ENCODE data around the gene SYNJ2. TPM values are rescaled to one million over a fixed set of nuclear protein-coding genes. Genes with fewer than 3 reads are reported as not detected.
"Not testable (repeated sequence)": the region's sequence is repeated elsewhere in the genome, so short reads cannot be mapped to it uniquely, and the experiment has no call there.

The SYNJ2 gene
- total and polyA plus RNA-seq, 4 donors: 6.3 to 15.8 (median 9.4) TPM

- Histone ChIP-seq H3K9me3 (ENCODE audit: control insufficient read depth, insufficient read depth, low read length) (no peaks in the 10 kb centered on the region), H3K36me3 (ENCODE audit: control insufficient read depth, insufficient read depth, low read length) (peaks cover 38% of the 10 kb centered on the region), H3K27me3 (ENCODE audit: control insufficient read depth, insufficient read depth, low read length) (no peaks in the 10 kb centered on the region), H3K4me3 (ENCODE audit: low read depth, low read length) (no peak overlapping the region), H3K27ac (ENCODE audit: low read depth, low read length) (no peak overlapping the region), H3K4me1 (ENCODE audit: control insufficient read depth, insufficient read depth, low read length) (peaks cover 13% of the 10 kb centered on the region)
- DNase-seq (ENCODE audit: low read depth in 4 of 6, low spot score in 6 of 6): no peak
- 93% methylated on average over 12 of the region's 16 CpGs for WGBS (ENCODE audit: insufficient coverage)
These were observed 38.3 kb upstream of the SYNJ2 start for GRCh38 chr6:157943249-157943963.

GRCh38 chr6:157943964-157944283, 37.7 kb upstream of the SYNJ2 start:
- Histone ChIP-seq H3K36me3 (ENCODE audit: control insufficient read depth, insufficient read depth, low read length) (peaks cover 36% of the 10 kb centered on the region), H3K9me3 (ENCODE audit: control insufficient read depth, insufficient read depth, low read length) (no peaks in the 10 kb centered on the region), H3K4me3 (ENCODE audit: low read depth, low read length) (no peak overlapping the region), H3K27ac (ENCODE audit: low read depth, low read length) (no peak overlapping the region), H3K27me3 (ENCODE audit: control insufficient read depth, insufficient read depth, low read length) (no peaks in the 10 kb centered on the region), H3K4me1 (ENCODE audit: control insufficient read depth, insufficient read depth, low read length) (peaks cover 13% of the 10 kb centered on the region)
- no peak for DNase-seq (ENCODE audit: low read depth in 4 of 6, low spot score in 6 of 6)
- 98% methylated on average over 8 of the region's 15 CpGs for whole genome bisulfite sequencing (ENCODE audit: insufficient coverage)

GRCh38 chr6:157944983-157945931, 36.4 kb upstream of the SYNJ2 start:
- H3K36me3 ChIP-seq (ENCODE audit: control insufficient read depth, insufficient read depth, low read length): peaks cover 31% of the 10 kb centered on the region
- peaks cover 13% of the 10 kb centered on the region for H3K4me1 ChIP-seq (ENCODE audit: control insufficient read depth, insufficient read depth, low read length)
- H3K9me3 ChIP-seq (ENCODE audit: control insufficient read depth, insufficient read depth, low read length): peaks cover 2% of the 10 kb centered on the region
- WGBS (ENCODE audit: insufficient coverage): 86% methylated on average over 7 of the region's 14 CpGs
- no peak overlapping the region for H3K27ac ChIP-seq (ENCODE audit: low read depth, low read length)
- DNase-seq (ENCODE audit: low read depth in 4 of 6, low spot score in 6 of 6): no peak
- no peak overlapping the region for H3K4me3 ChIP-seq (ENCODE audit: low read depth, low read length)
- H3K27me3 ChIP-seq (ENCODE audit: control insufficient read depth, insufficient read depth, low read length): no peaks in the 10 kb centered on the region

- Histone ChIP-seq H3K9me3 (ENCODE audit: control insufficient read depth, insufficient read depth, low read length) (peaks cover 2% of the 10 kb centered on the region), H3K4me3 (ENCODE audit: low read depth, low read length) (no peak overlapping the region), H3K27ac (ENCODE audit: low read depth, low read length) (no peak overlapping the region), H3K27me3 (ENCODE audit: control insufficient read depth, insufficient read depth, low read length) (no peaks in the 10 kb centered on the region), H3K36me3 (ENCODE audit: control insufficient read depth, insufficient read depth, low read length) (peaks cover 31% of the 10 kb centered on the region), H3K4me1 (ENCODE audit: control insufficient read depth, insufficient read depth, low read length) (peaks cover 11% of the 10 kb centered on the region)
- 100% methylated on average over 4 of the region's 6 CpGs for WGBS (ENCODE audit: insufficient coverage)
- DNase-seq (ENCODE audit: low read depth in 4 of 6, low spot score in 6 of 6): no peak
These were observed 35.5 kb upstream of the SYNJ2 start for GRCh38 chr6:157946053-157946617.

GRCh38 chr6:157946865-157947532, 34.7 kb upstream of the SYNJ2 start:
- H3K27ac ChIP-seq (ENCODE audit: low read depth, low read length): no peak overlapping the region
- peaks cover 28% of the 10 kb centered on the region for H3K36me3 ChIP-seq (ENCODE audit: control insufficient read depth, insufficient read depth, low read length)
- H3K4me1 ChIP-seq (ENCODE audit: control insufficient read depth, insufficient read depth, low read length): peaks cover 6% of the 10 kb centered on the region
- no peaks in the 10 kb centered on the region for H3K27me3 ChIP-seq (ENCODE audit: control insufficient read depth, insufficient read depth, low read length)
- H3K4me3 ChIP-seq (ENCODE audit: low read depth, low read length): no peak overlapping the region
- DNase-seq (ENCODE audit: low read depth in 4 of 6, low spot score in 6 of 6): peak in 5 of 6 donors; percentile 28 to 83 (median 44)
- WGBS (ENCODE audit: insufficient coverage): 86% methylated on average over 4 of the region's 5 CpGs
- H3K9me3 ChIP-seq (ENCODE audit: control insufficient read depth, insufficient read depth, low read length): peaks cover 2% of the 10 kb centered on the region

- WGBS (ENCODE audit: insufficient coverage): no CpG with 5 or more reads among the region's 1 CpG
- not testable (repeated sequence) for DNase-seq (ENCODE audit: low read depth in 4 of 6, low spot score in 6 of 6); H3K27me3 ChIP-seq (ENCODE audit: control insufficient read depth, insufficient read depth, low read length); H3K4me1 ChIP-seq (ENCODE audit: control insufficient read depth, insufficient read depth, low read length); H3K9me3 ChIP-seq (ENCODE audit: control insufficient read depth, insufficient read depth, low read length); H3K27ac ChIP-seq (ENCODE audit: low read depth, low read length); H3K4me3 ChIP-seq (ENCODE audit: low read depth, low read length); H3K36me3 ChIP-seq (ENCODE audit: control insufficient read depth, insufficient read depth, low read length)
These were observed 30.8 kb upstream of the SYNJ2 start for GRCh38 chr6:157950899-157951298.

- Histone ChIP-seq H3K9me3 (ENCODE audit: control insufficient read depth, insufficient read depth, low read length) (peaks cover 2% of the 10 kb centered on the region), H3K27ac (ENCODE audit: low read depth, low read length) (no peak overlapping the region), H3K36me3 (ENCODE audit: control insufficient read depth, insufficient read depth, low read length) (no peaks in the 10 kb centered on the region), H3K4me1 (ENCODE audit: control insufficient read depth, insufficient read depth, low read length) (peaks cover 7% of the 10 kb centered on the region), H3K4me3 (ENCODE audit: low read depth, low read length) (no peak overlapping the region), H3K27me3 (ENCODE audit: control insufficient read depth, insufficient read depth, low read length) (no peaks in the 10 kb centered on the region)
- WGBS (ENCODE audit: insufficient coverage): 96% methylated on average over 7 of the region's 9 CpGs
- DNase-seq (ENCODE audit: low read depth in 4 of 6, low spot score in 6 of 6): no peak
These were observed 29.8 kb upstream of the SYNJ2 start for GRCh38 chr6:157951828-157952227.

GRCh38 chr6:157952861-157953351, 28.8 kb upstream of the SYNJ2 start:
- DNase-seq (ENCODE audit: low read depth in 4 of 6, low spot score in 6 of 6): no peak
- Histone ChIP-seq H3K36me3 (ENCODE audit: control insufficient read depth, insufficient read depth, low read length) (no peaks in the 10 kb centered on the region), H3K4me3 (ENCODE audit: low read depth, low read length) (no peak overlapping the region), H3K27ac (ENCODE audit: low read depth, low read length) (no peak overlapping the region), H3K4me1 (ENCODE audit: control insufficient read depth, insufficient read depth, low read length) (peaks cover 7% of the 10 kb centered on the region), H3K27me3 (ENCODE audit: control insufficient read depth, insufficient read depth, low read length) (no peaks in the 10 kb centered on the region), H3K9me3 (ENCODE audit: control insufficient read depth, insufficient read depth, low read length) (peaks cover 4% of the 10 kb centered on the region)
- WGBS (ENCODE audit: insufficient coverage): 87% methylated on average over 4 of the region's 7 CpGs

- H3K9me3 ChIP-seq (ENCODE audit: control insufficient read depth, insufficient read depth, low read length): peaks cover 5% of the 10 kb centered on the region
- no peak for DNase-seq (ENCODE audit: low read depth in 4 of 6, low spot score in 6 of 6)
- no peak overlapping the region for H3K27ac ChIP-seq (ENCODE audit: low read depth, low read length)
- H3K4me3 ChIP-seq (ENCODE audit: low read depth, low read length): no peak overlapping the region
- H3K4me1 ChIP-seq (ENCODE audit: control insufficient read depth, insufficient read depth, low read length): peaks cover 7% of the 10 kb centered on the region
- no peaks in the 10 kb centered on the region for H3K27me3 ChIP-seq (ENCODE audit: control insufficient read depth, insufficient read depth, low read length)
- WGBS (ENCODE audit: insufficient coverage): 95% methylated on average over 4 of the region's 7 CpGs
- no peaks in the 10 kb centered on the region for H3K36me3 ChIP-seq (ENCODE audit: control insufficient read depth, insufficient read depth, low read length)
These were observed 28.0 kb upstream of the SYNJ2 start for GRCh38 chr6:157953580-157954091.

Data from spinal cord (tissue), 10 donors.